Neural cell (in vitro differentiated cells): ENCODE measurements around the gene SNRK. TPM values are rescaled to one million over a fixed set of nuclear protein-coding genes. Genes with fewer than 3 reads are reported as not detected.

Experiments
- H2AFZ ChIP-seq: fragments of 200-600, 300-800 bp; sonication (generic), shearing (Covaris generic); 2 replicates; pipeline ENCODE4 v1.6.0; 2014; ENCODE audit warnings: low read depth, mild to moderate bottlenecking, antibody characterized with exemption, low read length, moderate library complexity
- H3F3A ChIP-seq: fragments of 200-600 bp; shearing (Covaris generic); 2 replicates; pipeline ENCODE4 v1.6.1; 2016; ENCODE audit warnings: mild to moderate bottlenecking, moderate library complexity, mixed read lengths, antibody characterized with exemption, low read length; ENCODE audit not compliant: insufficient read depth, poor library complexity, severe bottlenecking
- H3K27ac ChIP-seq: fragments of 200-600, 300-800 bp; sonication (generic), shearing (Covaris generic); 2 replicates; pipeline ENCODE4 v1.5.1; 2014; ENCODE audit warnings: mild to moderate bottlenecking, low read length, moderate library complexity
- H3K27me3 ChIP-seq: fragments of 300-800, 200-600 bp; sonication (generic), shearing (Covaris generic); 2 replicates; pipeline ENCODE4 v1.6.0; 2014; ENCODE audit warnings: mild to moderate bottlenecking, low read depth, low read length, moderate library complexity; ENCODE audit not compliant: insufficient read depth
- H3K36me3 ChIP-seq: fragments of 300-800, 200-600 bp; sonication (generic), shearing (Covaris generic); 2 replicates; pipeline ENCODE4 v1.5.1; 2014; ENCODE audit warnings: mild to moderate bottlenecking, antibody characterized with exemption, low read length, moderate library complexity; ENCODE audit not compliant: insufficient read depth
- H3K4me2 ChIP-seq: fragments of 300-800, 200-600 bp; sonication (generic), shearing (Covaris generic); 2 replicates; pipeline ENCODE4 v1.6.0; 2014; ENCODE audit warnings: mild to moderate bottlenecking, low read length
- H3K4me3 ChIP-seq: fragments of 300-800, 200-600 bp; sonication (generic), shearing (Covaris generic); 2 replicates; pipeline ENCODE4 v1.5.1; 2014; ENCODE audit warnings: mild to moderate bottlenecking, low read length, moderate library complexity
- H3K79me2 ChIP-seq: fragments of 200-600 bp; shearing (Covaris generic); replicated peaks from 2 replicates; pipeline ENCODE4 v1.6.0; 2014; ENCODE audit warnings: mild to moderate bottlenecking, low read length, moderate library complexity; ENCODE audit not compliant: insufficient read depth
- H3K9ac ChIP-seq: fragments of 300-800, 200-600 bp; sonication (generic), shearing (Covaris generic); 2 replicates; pipeline ENCODE4 v1.6.1; 2016; ENCODE audit warnings: mild to moderate bottlenecking, low read length, mixed read lengths
- H3K9me2 ChIP-seq: fragments of 200-600 bp; shearing (Covaris generic); 2 replicates; pipeline ENCODE4 v1.6.1; 2016; ENCODE audit warnings: mild to moderate bottlenecking, low read length, mixed read lengths; ENCODE audit not compliant: insufficient read depth
- H3K9me3 ChIP-seq: fragments of 200-600, 300-800 bp; sonication (generic), shearing (Covaris generic); 2 replicates; pipeline ENCODE4 v1.6.1; 2016; ENCODE audit warnings: mild to moderate bottlenecking, mixed run types, low read length, moderate library complexity, mixed read lengths
- H4K20me1 ChIP-seq: fragments of 200-600 bp; shearing (Covaris generic); 2 replicates; pipeline ENCODE4 v1.6.1; 2016; ENCODE audit warnings: mild to moderate bottlenecking, mixed run types; ENCODE audit not compliant: insufficient read depth
- CTCF ChIP-seq: fragments of 450-650 bp; IDR thresholded peaks from 2 replicates; pipeline ENCODE4 v1.5.1; 2014; ENCODE audit warnings: antibody characterized with exemption, mild to moderate bottlenecking, moderate library complexity; ENCODE audit not compliant: poor library complexity, severe bottlenecking
- EP300 ChIP-seq: fragments of 450-650 bp; conservative IDR thresholded peaks from 2 replicates; pipeline ENCODE4 v1.6.1; 2014; ENCODE audit warnings: antibody characterized with exemption, mild to moderate bottlenecking, moderate library complexity; ENCODE audit not compliant: poor library complexity, severe bottlenecking
- EZH2 ChIP-seq: fragments of 200-600, 300-800 bp; shearing (Covaris generic), sonication (generic); IDR thresholded peaks from 2 replicates; pipeline ENCODE4 v1.6.1; 2014; ENCODE audit warnings: antibody characterized with exemption, low read length, borderline replicate concordance, mild to moderate bottlenecking; ENCODE audit not compliant: insufficient read depth, poor library complexity, severe bottlenecking
- MXI1 ChIP-seq: fragments of 450-650 bp; conservative IDR thresholded peaks from 2 replicates; pipeline ENCODE4 v1.6.1; 2014; ENCODE audit warnings: antibody characterized with exemption, mild to moderate bottlenecking; ENCODE audit not compliant: poor library complexity, severe bottlenecking
- POLR2AphosphoS5 ChIP-seq: IDR thresholded peaks from 2 replicates; pipeline ENCODE4 v1.6.1; 2012
- RAD21 ChIP-seq: fragments of 450-650 bp; conservative IDR thresholded peaks from 2 replicates; pipeline ENCODE4 v1.6.1; 2014; ENCODE audit warnings: antibody characterized with exemption, mild to moderate bottlenecking, moderate library complexity
- SMC3 ChIP-seq: fragments of 450-650 bp; conservative IDR thresholded peaks from 2 replicates; pipeline ENCODE4 v1.6.1; 2014; ENCODE audit warnings: antibody characterized with exemption, mild to moderate bottlenecking, moderate library complexity; ENCODE audit not compliant: poor library complexity
- TAF1 ChIP-seq: IDR thresholded peaks from 2 replicates; pipeline ENCODE4 v1.6.1; 2012; ENCODE audit warnings: low read depth
- polyA plus RNA-seq: library from polyadenylated mRNA; depleted of rRNA; stranded (reverse); fragments of >200 nt; gene quantifications from 2 replicates; pipeline ENCODE4 v1.2.3, GENCODE V29; 2014
- TF ChIP-seq, protein P1 (sequence below): IDR thresholded peaks from 2 replicates; pipeline ENCODE4 v1.6.1; 2012; ENCODE audit warnings: borderline replicate concordance

Gene SNRK
- polyA plus RNA-seq, 1 donor from 2014 or later, result 27.3 TPM

DNA sequence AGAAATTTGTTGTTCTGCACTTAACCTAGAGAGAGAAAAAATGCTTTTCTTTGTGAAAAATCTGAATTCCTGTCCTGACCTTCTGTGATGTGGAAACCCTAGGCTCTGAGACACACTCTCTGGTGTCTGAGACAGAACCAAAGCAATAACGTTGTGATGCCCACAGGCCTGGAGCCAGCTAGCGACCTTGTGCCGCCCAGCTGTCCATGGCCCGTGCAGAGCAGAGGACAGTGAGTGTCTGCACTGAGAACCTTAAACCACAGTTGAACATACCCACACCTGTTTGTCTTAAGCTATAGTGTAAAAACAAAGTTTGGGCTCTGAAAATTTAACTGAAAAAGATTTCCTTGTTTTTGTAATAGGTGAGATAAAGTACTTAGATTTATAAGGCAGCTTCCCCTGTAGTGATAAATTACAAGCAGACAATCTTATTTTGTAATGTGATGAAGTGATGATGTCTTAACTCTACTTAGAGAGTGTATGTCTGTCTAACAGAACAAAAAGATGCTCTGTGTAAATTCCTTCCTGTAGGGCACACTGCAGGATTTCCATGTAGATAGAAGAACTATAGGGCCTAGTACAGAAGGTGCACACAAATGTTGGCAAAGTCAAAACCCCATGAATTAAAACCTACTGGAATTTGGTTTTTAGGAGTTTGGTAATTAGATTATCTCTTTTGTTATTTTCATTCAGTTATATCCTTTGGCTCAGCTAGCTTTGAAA is 62.7 kb downstream of the SNRK start:
- no peaks in the 10 kb centered on the region for H3K79me2 ChIP-seq
- no peak overlapping the region for H3K4me3 ChIP-seq
- H3K9me2 ChIP-seq, result no peaks in the 10 kb centered on the region
- no peaks in the 10 kb centered on the region for H3K27me3 ChIP-seq
- TF ChIP-seq TAF1, result no peak
- TF ChIP-seq MXI1, result no peak
- no peak for TF ChIP-seq POLR2AphosphoS5
- no peak for TF ChIP-seq EP300
- no peak for TF ChIP-seq SMC3
- no peak for TF ChIP-seq CTCF
- TF ChIP-seq, protein P1, sequence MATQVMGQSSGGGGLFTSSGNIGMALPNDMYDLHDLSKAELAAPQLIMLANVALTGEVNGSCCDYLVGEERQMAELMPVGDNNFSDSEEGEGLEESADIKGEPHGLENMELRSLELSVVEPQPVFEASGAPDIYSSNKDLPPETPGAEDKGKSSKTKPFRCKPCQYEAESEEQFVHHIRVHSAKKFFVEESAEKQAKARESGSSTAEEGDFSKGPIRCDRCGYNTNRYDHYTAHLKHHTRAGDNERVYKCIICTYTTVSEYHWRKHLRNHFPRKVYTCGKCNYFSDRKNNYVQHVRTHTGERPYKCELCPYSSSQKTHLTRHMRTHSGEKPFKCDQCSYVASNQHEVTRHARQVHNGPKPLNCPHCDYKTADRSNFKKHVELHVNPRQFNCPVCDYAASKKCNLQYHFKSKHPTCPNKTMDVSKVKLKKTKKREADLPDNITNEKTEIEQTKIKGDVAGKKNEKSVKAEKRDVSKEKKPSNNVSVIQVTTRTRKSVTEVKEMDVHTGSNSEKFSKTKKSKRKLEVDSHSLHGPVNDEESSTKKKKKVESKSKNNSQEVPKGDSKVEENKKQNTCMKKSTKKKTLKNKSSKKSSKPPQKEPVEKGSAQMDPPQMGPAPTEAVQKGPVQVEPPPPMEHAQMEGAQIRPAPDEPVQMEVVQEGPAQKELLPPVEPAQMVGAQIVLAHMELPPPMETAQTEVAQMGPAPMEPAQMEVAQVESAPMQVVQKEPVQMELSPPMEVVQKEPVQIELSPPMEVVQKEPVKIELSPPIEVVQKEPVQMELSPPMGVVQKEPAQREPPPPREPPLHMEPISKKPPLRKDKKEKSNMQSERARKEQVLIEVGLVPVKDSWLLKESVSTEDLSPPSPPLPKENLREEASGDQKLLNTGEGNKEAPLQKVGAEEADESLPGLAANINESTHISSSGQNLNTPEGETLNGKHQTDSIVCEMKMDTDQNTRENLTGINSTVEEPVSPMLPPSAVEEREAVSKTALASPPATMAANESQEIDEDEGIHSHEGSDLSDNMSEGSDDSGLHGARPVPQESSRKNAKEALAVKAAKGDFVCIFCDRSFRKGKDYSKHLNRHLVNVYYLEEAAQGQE, result no peak
- no peak for TF ChIP-seq RAD21
- no peak for TF ChIP-seq EZH2
- no peaks in the 10 kb centered on the region for H4K20me1 ChIP-seq
- no peaks in the 10 kb centered on the region for H3F3A ChIP-seq
- no peak overlapping the region for H3K4me2 ChIP-seq
- H3K9ac ChIP-seq, result no peak overlapping the region
- H3K9me3 ChIP-seq, result peaks cover 3% of the 10 kb centered on the region
- H3K27ac ChIP-seq, result no peak overlapping the region
- H3K36me3 ChIP-seq, result peaks cover 20% of the 10 kb centered on the region
- H2AFZ ChIP-seq, result no peak overlapping the region

- no peaks in the 10 kb centered on the region for H3F3A ChIP-seq
- no peak overlapping the region for H2AFZ ChIP-seq
- H3K9ac ChIP-seq, result no peak overlapping the region
- no peaks in the 10 kb centered on the region for H3K27me3 ChIP-seq
- H3K79me2 ChIP-seq, result no peaks in the 10 kb centered on the region
- H3K4me3 ChIP-seq, result no peak overlapping the region
- peaks cover 3% of the 10 kb centered on the region for H3K9me3 ChIP-seq
- no peak overlapping the region for H3K27ac ChIP-seq
- H3K4me2 ChIP-seq, result no peak overlapping the region
- H4K20me1 ChIP-seq, result no peaks in the 10 kb centered on the region
- no peak for TF ChIP-seq SMC3
- TF ChIP-seq, protein P1, result no peak
- no peak for TF ChIP-seq TAF1
- TF ChIP-seq EZH2, result no peak
- no peak for TF ChIP-seq MXI1
- TF ChIP-seq CTCF, result no peak
- no peak for TF ChIP-seq RAD21
- TF ChIP-seq EP300, result no peak
- H3K9me2 ChIP-seq, result no peaks in the 10 kb centered on the region
- peaks cover 20% of the 10 kb centered on the region for H3K36me3 ChIP-seq
These were observed 63.4 kb downstream of the SNRK start for GRCh38 chr3:43349716-43350115.
